GM21360 (cell line): ENCODE measurements around the gene RGPD3.
A peak's percentile ranks its signal among the peaks of the same experiment; 100 is the strongest.
"Not testable (repeated sequence)": the region's sequence is repeated elsewhere in the genome, so short reads cannot be mapped to it uniquely, and the experiment has no call there.

ENCODE experiments used
- ATAC-seq: cut with Tn5 transposase; IDR thresholded peaks from one replicate; pipeline ENCODE4 v1.9.1; 2021; ENCODE audit warnings: mild to moderate bottlenecking, moderate library complexity; ENCODE audit not compliant: unreplicated experiment

RGPD3 gene

GRCh38 chr2:106486551-106487385 lies 18.6 kb upstream of the RGPD3 start, which contains the start of gene CD8B2:
Gene CD8B2 (plus strand): TSS chr2:106487364. CDS start chr2:106487427, 63 bp downstream.
- not testable (repeated sequence) for ATAC-seq

- not testable (repeated sequence) for ATAC-seq
These were observed 11.3 kb upstream of the RGPD3 start for GRCh38 chr2:106479563-106479962.

- not testable (repeated sequence) for ATAC-seq
These were observed 9.4 kb upstream of the RGPD3 start for GRCh38 chr2:106477647-106478046.

- ATAC-seq = not testable (repeated sequence)
These were observed 2.4 kb upstream of the RGPD3 start for GRCh38 chr2:106470658-106471057.

- ATAC-seq = not testable (repeated sequence)
These were observed 697 bp downstream of the RGPD3 start for GRCh38 chr2:106467516-106467915.

- not testable (repeated sequence) for ATAC-seq
These were observed 6.3 kb downstream of the RGPD3 start for GRCh38 chr2:106461882-106462281.

- ATAC-seq = not testable (repeated sequence)
These were observed 77.5 kb downstream of the RGPD3 start for GRCh38 chr2:106390680-106391079.

GRCh38 chr2:106388814-106389410 lies 79.3 kb downstream of the RGPD3 start:
- ATAC-seq = not testable (repeated sequence)

GRCh38 chr2:106384548-106384947 lies 83.7 kb downstream of the RGPD3 start:
- ATAC-seq = not testable (repeated sequence)

- ATAC-seq = not testable (repeated sequence)
These were observed 86.3 kb downstream of the RGPD3 start for GRCh38 chr2:106381867-106382266.

- ATAC-seq = not testable (repeated sequence)
These were observed 88.6 kb downstream of the RGPD3 start for GRCh38 chr2:106379567-106379966.

GRCh38 chr2:106369182-106369581 lies 99.0 kb downstream of the RGPD3 start:
- ATAC-seq = not testable (repeated sequence)

- no peak for ATAC-seq
These were observed 101.9 kb downstream of the RGPD3 start for GRCh38 chr2:106366204-106366885.

GRCh38 chr2:106363791-106364190 lies 104.4 kb downstream of the RGPD3 start:
- ATAC-seq = no peak

GRCh38 chr2:106362789-106363188 lies 105.4 kb downstream of the RGPD3 start:
- ATAC-seq = no peak

GRCh38 chr2:106359512-106359911 lies 108.7 kb downstream of the RGPD3 start:
- no peak for ATAC-seq

GRCh38 chr2:106358521-106358920 lies 109.7 kb downstream of the RGPD3 start:
- ATAC-seq = no peak

GRCh38 chr2:106358081-106358480 lies 110.1 kb downstream of the RGPD3 start:
- ATAC-seq = peak; percentile 95

- ATAC-seq = peak; percentile 46
These were observed 111.9 kb downstream of the RGPD3 start for GRCh38 chr2:106356291-106356690.

- no peak for ATAC-seq
These were observed 114.5 kb downstream of the RGPD3 start for GRCh38 chr2:106353676-106354075.

GRCh38 chr2:106350980-106351379 lies 117.2 kb downstream of the RGPD3 start:
- no peak for ATAC-seq
